GM12872 (cell line): ENCODE data around the gene CDH7.
A peak's percentile ranks its signal among the peaks of the same experiment; 100 is the strongest.

Experiments
- CTCF ChIP-seq: IDR thresholded peaks from 3 replicates; pipeline ENCODE4 v1.5.1; 2011; ENCODE audit warnings: low read depth, mild to moderate bottlenecking, low read length, moderate library complexity; ENCODE audit not compliant: insufficient read depth

Gene CDH7

GRCh38 chr18:65737471-65737955 is 13.3 kb upstream of the CDH7 start:
- TF ChIP-seq CTCF: no peak

GRCh38 chr18:65746936-65747335 is 3.9 kb upstream of the CDH7 start:
- TF ChIP-seq CTCF: no peak

GRCh38 chr18:65748321-65748720 is 2.5 kb upstream of the CDH7 start:
- TF ChIP-seq CTCF: no peak

- TF ChIP-seq CTCF: no peak
Observed at GRCh38 chr18:65749841-65750240, 971 bp upstream of the CDH7 start.

- no peak for TF ChIP-seq CTCF
Observed at GRCh38 chr18:65751155-65752085, 608 bp downstream of the CDH7 start.

- TF ChIP-seq CTCF: no peak
Observed at GRCh38 chr18:65752625-65753325, 2.0 kb downstream of the CDH7 start.

GRCh38 chr18:65753520-65753919 is 2.7 kb downstream of the CDH7 start:
- 0 out of 3 replicates have a peak, but pooled peaks have one; percentile 34 for TF ChIP-seq CTCF
